T-helper 17 cell (primary cell): ENCODE measurements around the gene CACTIN. TPM values are rescaled to one million over a fixed set of nuclear protein-coding genes. Genes with fewer than 3 reads are reported as not detected.
A peak's percentile ranks its signal among the peaks of the same experiment; 100 is the strongest.

ENCODE experiments used
- ATAC-seq: fragments of 150-1000 bp; cut with Tn5 transposase; 2 replicates; pipeline ENCODE4 v1.10.0; 2021; ENCODE audit warnings: mild to moderate bottlenecking, moderate library complexity
- DNase-seq, 3 donors: peaks; one replicate each; pipeline versions ENCODE4 v3.0.0 to v3.0.0-alpha.2; 2020 to 2021
- H3K9me3 ChIP-seq: one replicate; pipeline ENCODE4 v1.7.0; 2013; ENCODE audit warnings: low read length, mild to moderate bottlenecking; ENCODE audit not compliant: control insufficient read depth, poor library complexity, severe bottlenecking
- H3K27ac Mint-ChIP-seq: one replicate; pipeline ENCODE4 v1.8.0; 2022; ENCODE audit warnings: mild to moderate bottlenecking, moderate library complexity, mixed read lengths
- H3K27me3 Mint-ChIP-seq: one replicate; pipeline ENCODE4 v1.8.0; 2022; ENCODE audit warnings: mixed read lengths
- H3K36me3 Mint-ChIP-seq: one replicate; pipeline ENCODE4 v1.8.0; 2022; ENCODE audit warnings: low read depth, mixed read lengths
- H3K4me1 Mint-ChIP-seq: one replicate; pipeline ENCODE4 v1.8.0; 2022; ENCODE audit warnings: mild to moderate bottlenecking, mixed read lengths
- H3K4me3 Mint-ChIP-seq: one replicate; pipeline ENCODE4 v1.8.0; 2022; ENCODE audit warnings: mild to moderate bottlenecking, moderate library complexity, mixed read lengths
- total RNA-seq, 4 donors: library from RNA in 2 of 4; stranded (reverse) in 2 of 4; gene quantifications; one replicate each; pipeline ENCODE4 v1.2.3 and lab custom pipeline; 2022 to 2026

CACTIN gene
- total RNA-seq = 10 to 100 TPM; 32.8 to 34.4 TPM
- 53.5 to 83.6 reads per million in 2 donors for total RNA-seq (lab: John Stamatoyannopoulos, UW)

GRCh38 chr19:3626473-3627350 lies at the start of gene CACTIN:
CACTIN (minus strand) TSS chr19:3626790; CDS start chr19:3626762, 28 bp downstream.
- peak within 1 kb of the TSS; percentile 99 for H3K4me3 Mint-ChIP-seq
- peaks cover 21% of the 10 kb centered on the region for H3K4me1 Mint-ChIP-seq
- H3K36me3 Mint-ChIP-seq = no peaks in the 10 kb centered on the region
- peak; percentile 97 to 98 (median 98) for DNase-seq
- peak; percentile 97 for ATAC-seq
- peak within 1 kb of the TSS; percentile 88 for H3K27ac Mint-ChIP-seq
- H3K27me3 Mint-ChIP-seq = no peaks in the 10 kb centered on the region
- H3K9me3 ChIP-seq = no peaks in the 10 kb centered on the region

- Mint-ChIP-seq H3K27me3 (no peaks in the 10 kb centered on the region), H3K36me3 (no peaks in the 10 kb centered on the region), H3K4me3 (no peak overlapping the region), H3K4me1 (peaks cover 23% of the 10 kb centered on the region), H3K27ac (no peak overlapping the region)
- no peaks in the 10 kb centered on the region for H3K9me3 ChIP-seq
- DNase-seq (no peak), ATAC-seq (no peak)
These were observed 48.4 kb upstream of the CACTIN start for GRCh38 chr19:3674784-3675543.

- no peak for ATAC-seq
- H3K4me3 Mint-ChIP-seq = no peak overlapping the region
- DNase-seq = no peak
- H3K36me3 Mint-ChIP-seq = no peaks in the 10 kb centered on the region
- no peaks in the 10 kb centered on the region for H3K27me3 Mint-ChIP-seq
- H3K4me1 Mint-ChIP-seq = peaks cover 21% of the 10 kb centered on the region
- no peaks in the 10 kb centered on the region for H3K9me3 ChIP-seq
- H3K27ac Mint-ChIP-seq = no peak overlapping the region
These were observed 47.2 kb upstream of the CACTIN start for GRCh38 chr19:3673506-3674439.

- H3K4me3 Mint-ChIP-seq = peak overlapping the region; percentile 36
- H3K27ac Mint-ChIP-seq = no peak overlapping the region
- no peak for ATAC-seq
- H3K36me3 Mint-ChIP-seq = no peaks in the 10 kb centered on the region
- no peaks in the 10 kb centered on the region for H3K9me3 ChIP-seq
- H3K4me1 Mint-ChIP-seq = peaks cover 19% of the 10 kb centered on the region
- DNase-seq = no peak
- H3K27me3 Mint-ChIP-seq = no peaks in the 10 kb centered on the region
These were observed 46.4 kb upstream of the CACTIN start for GRCh38 chr19:3672993-3673392.

DNA sequence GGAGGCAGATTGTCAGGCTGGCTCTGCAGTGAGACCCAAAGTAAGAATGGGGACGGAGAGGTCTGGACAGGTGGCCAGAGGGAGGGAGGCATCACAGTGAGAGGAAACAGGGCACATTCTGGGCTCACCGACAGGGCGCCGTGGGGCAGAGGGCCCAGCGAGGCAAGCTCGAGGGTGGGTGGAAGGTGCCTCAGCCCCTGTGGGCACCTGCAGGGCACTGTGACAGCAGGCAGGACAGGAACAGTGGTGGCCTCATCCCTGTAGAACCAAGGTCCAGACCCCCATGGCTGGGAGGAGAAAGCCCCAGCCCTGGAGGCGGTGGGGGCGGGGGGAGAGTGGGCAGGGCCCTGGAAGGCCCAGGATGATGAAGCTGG lies 46.0 kb upstream of the CACTIN start:
- Mint-ChIP-seq H3K4me3 (peak overlapping the region; percentile 31), H3K27me3 (no peaks in the 10 kb centered on the region), H3K36me3 (no peaks in the 10 kb centered on the region), H3K4me1 (peaks cover 19% of the 10 kb centered on the region), H3K27ac (no peak overlapping the region)
- DNase-seq (no peak), ATAC-seq (no peak)
- no peaks in the 10 kb centered on the region for H3K9me3 ChIP-seq

- H3K9me3 ChIP-seq = no peaks in the 10 kb centered on the region
- Mint-ChIP-seq H3K27me3 (no peaks in the 10 kb centered on the region), H3K4me1 (peaks cover 20% of the 10 kb centered on the region), H3K4me3 (peak overlapping the region; percentile 75), H3K36me3 (no peaks in the 10 kb centered on the region), H3K27ac (no peak overlapping the region)
- ATAC-seq (peak; percentile 29), DNase-seq (no peak)
These were observed 45.3 kb upstream of the CACTIN start for GRCh38 chr19:3671680-3672574.

DNA sequence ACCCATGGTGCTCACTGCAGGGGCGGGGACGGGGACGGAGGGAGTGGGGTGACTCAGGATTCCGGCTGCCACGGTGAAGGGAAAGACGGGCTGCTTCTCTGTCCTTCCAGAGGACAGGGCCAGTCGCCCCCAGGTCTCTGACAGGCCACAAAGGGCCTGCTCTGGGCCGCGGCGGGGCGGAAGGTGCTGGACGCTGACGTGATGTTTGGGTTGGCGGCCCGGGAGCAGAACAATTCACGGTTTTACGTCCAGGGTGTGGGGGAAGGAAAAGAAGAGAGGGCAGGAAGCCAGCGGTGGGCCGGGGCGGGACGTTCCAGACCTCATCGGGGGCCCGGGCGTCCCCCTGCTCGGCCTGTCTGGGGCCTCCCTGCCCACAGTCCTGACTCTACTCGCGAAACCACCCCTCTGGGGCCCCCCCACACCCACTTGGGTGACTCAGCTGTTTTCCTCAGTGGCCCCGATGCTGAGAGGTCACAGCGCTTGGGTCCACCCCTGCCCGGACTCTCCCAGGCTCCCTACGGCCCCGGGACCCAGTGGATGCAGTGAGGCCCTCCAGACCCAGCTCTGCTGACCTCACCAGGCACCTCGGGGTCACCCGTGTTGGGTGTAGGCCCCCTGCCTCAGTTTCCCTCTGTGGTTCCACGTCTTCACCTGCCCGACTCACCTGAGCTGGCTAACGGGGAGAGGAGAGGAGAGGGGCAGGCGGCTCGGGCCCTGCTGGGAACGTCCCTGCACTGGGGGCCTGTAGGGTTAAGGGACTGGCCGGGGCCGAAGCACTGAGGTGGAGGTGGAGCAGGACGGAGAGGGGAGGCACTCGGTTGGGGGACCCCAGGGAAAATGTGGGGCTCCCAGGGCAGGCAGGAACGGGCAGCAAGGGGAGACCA lies 44.4 kb upstream of the CACTIN start:
- ATAC-seq (peak; percentile 26), DNase-seq (no peak)
- Mint-ChIP-seq H3K27me3 (no peaks in the 10 kb centered on the region), H3K4me3 (peak overlapping the region; percentile 75), H3K27ac (no peak overlapping the region), H3K4me1 (peaks cover 22% of the 10 kb centered on the region), H3K36me3 (no peaks in the 10 kb centered on the region)
- no peaks in the 10 kb centered on the region for H3K9me3 ChIP-seq

- Mint-ChIP-seq H3K4me3 (no peak overlapping the region), H3K36me3 (no peaks in the 10 kb centered on the region), H3K27me3 (no peaks in the 10 kb centered on the region)
These were observed 43.6 kb upstream of the CACTIN start for GRCh38 chr19:3669947-3670795.

GRCh38 chr19:3669082-3669946 lies 42.7 kb upstream of the CACTIN start:
- H3K27ac Mint-ChIP-seq = no peak overlapping the region
- no peak for DNase-seq
- no peak overlapping the region for H3K4me3 Mint-ChIP-seq
- no peaks in the 10 kb centered on the region for H3K9me3 ChIP-seq
- no peak for ATAC-seq
- H3K36me3 Mint-ChIP-seq = no peaks in the 10 kb centered on the region
- peaks cover 22% of the 10 kb centered on the region for H3K4me1 Mint-ChIP-seq
- no peaks in the 10 kb centered on the region for H3K27me3 Mint-ChIP-seq

More at GRCh38 chr19:3669947-3670795, 43.6 kb upstream of the CACTIN start:
- no peak for ATAC-seq
- Mint-ChIP-seq H3K4me1 (peaks cover 22% of the 10 kb centered on the region), H3K27ac (no peak overlapping the region)
- H3K9me3 ChIP-seq = no peaks in the 10 kb centered on the region
- DNase-seq = no peak
